Activated CD4-positive, alpha-beta T cell treated with anti-CD3 and anti-CD28 coated beads, Interleukin-2, amount 50 U/mL, for 4 hours (primary cell): ENCODE measurements around the gene ALG8.

Source experiments
- DNase-seq, 2 experiments: peaks; one replicate each; pipeline ENCODE4 v3.0.0-alpha.2; 2020

Gene ALG8

DNA sequence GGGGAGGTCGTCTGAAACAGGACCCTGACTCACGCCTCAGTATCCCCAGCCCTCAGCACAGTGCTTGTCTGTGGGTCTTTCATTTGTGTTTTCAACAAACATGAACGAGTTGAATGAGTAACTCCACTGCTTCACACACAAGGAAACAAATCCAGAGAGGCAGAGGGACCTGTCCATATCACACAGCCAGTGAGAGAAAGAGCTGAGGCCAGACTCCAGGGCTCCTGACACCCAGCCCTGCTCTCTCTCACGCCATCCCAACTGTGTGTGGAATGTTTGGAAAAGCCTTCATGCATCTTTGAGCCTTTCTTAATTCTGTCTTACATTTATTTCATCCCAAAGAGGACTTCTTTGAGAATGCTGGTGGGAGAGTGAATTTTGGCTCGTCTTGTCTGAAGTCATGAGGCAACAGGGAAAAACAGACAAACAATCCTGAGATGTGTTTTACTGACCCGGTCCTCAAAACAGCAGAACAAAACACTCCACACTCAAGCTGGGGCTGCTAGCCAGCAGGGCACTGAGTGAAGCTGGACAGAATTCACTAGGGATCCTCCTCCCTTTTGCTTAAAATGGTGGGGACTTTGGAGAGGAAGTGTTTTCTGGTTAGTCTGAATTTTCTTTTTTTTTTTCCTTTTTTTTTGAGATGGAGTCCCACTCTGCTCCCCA, 19.7 kb upstream of the ALG8 start:
- DNase-seq: no peak

GRCh38 chr11:78156127-78156844, 16.9 kb upstream of the ALG8 start:
- DNase-seq: no peak

DNA sequence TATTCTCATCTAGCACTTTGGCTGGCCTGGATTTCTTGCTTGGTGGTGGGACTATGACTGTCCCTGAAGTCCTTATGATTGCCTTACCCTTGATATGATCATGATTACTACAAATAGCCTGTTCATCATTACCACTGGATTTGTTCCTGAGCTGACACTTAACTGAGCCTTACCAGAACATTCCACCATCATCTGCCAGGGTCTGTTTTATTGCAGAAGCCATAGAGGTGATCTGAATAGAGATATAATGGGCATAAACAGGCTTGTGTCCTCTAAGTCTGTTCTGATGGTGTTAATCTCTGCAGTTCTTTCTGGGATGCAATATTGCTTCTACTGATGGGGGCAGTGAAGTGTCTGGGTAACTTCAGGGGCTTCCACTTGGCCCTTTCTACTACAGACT, 12.4 kb upstream of the ALG8 start:
- DNase-seq: no peak

GRCh38 chr11:78150754-78151153, 11.3 kb upstream of the ALG8 start:
- DNase-seq: no peak

DNA sequence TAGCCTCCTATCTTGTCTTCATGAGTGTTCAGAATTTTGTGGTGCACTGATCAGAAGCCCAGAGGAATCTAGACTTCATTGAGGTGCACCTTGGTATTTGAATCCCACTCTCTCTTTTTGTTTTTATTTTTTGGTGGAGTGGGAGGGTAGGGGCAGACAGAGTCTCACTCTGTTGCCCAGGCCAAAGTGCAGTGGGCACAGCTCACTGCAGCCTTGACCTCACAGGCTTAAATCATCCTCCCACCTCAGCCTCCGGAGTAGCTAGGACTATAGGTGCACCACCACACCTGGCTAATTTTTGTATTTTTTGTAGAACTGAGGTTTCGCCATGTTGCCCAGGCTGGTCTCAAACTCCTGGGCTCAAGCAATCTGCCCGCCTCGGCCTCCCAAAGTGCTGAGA, 10.9 kb upstream of the ALG8 start:
- DNase-seq: no peak

DNA sequence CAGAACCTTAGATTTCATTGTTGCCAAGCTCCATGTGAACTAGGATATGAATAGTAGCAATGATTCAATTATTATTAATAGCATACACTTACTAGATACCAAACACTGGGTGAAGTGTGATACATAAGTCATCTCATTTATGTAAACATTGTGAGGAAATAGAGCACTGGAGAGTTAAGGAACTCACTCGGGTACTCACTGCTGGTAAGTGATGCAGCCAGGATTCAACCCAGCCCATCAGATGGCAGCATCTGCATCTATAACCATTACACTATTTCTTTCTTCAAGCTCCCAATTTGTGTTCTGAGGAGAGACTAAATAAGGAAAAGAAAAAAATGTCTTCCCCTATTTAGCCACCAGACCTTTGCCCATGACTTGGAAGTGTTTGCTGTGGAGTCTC, 10.2 kb upstream of the ALG8 start:
- no peak for DNase-seq

DNA sequence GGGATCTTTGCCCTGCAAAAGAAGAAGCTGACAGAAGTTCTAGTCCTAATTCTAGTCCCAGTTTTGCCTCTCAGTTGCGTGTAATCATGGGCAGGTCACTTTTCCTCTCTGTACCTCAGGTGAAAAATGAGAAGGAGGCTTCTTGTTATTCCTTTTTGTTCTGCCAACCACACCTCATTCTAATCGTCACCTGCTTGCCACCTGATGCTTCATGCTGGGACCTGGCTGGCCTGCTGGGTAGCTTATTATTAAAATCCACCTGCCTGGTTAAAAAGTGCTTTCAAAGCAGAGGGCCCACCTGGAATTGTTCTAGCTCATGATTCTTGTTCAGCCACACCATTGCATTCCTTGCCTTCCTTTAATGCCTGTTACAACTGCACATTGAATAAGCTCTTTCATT, 8.4 kb upstream of the ALG8 start:
- DNase-seq: no peak

DNA sequence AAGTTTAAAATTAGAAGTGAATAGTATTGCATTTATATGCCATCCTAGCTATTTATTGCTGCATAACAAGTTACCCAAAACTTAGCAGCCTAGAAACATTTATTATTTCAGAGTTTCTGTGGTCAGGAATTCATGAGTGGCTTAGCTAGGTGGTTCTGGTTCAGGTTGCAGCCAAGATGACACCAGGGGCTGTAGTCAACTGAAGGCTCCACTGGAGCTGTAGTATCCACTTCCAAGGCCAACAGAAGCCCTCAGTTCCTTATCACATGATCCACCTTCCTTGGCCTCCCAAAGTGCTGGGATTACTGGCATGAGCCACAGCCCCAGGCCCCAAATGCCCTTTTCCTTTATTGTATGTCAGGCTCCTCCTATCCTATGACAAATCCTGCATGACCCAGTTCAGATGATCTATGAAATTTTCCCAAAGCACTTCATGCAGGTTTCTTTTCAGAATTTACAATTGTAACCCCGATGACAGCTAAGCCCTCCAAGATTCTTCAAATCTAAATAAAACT, 6.1 kb upstream of the ALG8 start:
- no peak for DNase-seq

DNA sequence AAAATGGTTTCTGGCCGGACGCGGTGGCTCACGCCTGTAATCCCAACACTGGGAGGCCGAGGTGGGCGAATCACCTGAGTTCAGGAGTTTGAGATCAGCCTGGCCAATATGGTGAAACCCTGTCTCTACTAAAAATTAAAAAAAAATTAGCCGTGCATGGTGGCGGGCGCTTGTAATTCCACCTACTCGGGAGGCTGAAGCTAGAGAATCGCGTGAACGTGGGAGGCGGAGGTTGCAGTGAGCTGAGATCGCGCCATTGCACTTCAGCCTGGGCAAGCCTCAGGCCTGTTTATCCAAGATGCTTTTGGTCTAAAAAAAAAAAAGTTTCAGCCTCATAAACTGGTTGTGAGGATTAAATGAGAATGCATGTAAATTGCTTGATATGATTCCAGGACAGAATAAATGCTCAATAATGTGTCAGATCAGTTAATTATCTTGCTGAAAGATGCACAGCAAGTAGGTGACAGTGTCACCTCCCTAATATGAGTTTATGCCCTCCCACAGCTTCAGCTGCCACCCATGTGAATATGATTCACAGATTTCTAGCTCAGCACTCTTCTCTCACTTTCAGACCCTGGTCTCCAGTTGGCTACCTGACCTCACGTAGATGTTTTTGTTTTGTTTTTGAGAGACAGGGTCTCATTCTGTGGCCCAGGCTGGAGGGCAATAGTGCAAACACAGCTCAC, 1.1 kb upstream of the ALG8 start:
- DNase-seq: no peak

DNA sequence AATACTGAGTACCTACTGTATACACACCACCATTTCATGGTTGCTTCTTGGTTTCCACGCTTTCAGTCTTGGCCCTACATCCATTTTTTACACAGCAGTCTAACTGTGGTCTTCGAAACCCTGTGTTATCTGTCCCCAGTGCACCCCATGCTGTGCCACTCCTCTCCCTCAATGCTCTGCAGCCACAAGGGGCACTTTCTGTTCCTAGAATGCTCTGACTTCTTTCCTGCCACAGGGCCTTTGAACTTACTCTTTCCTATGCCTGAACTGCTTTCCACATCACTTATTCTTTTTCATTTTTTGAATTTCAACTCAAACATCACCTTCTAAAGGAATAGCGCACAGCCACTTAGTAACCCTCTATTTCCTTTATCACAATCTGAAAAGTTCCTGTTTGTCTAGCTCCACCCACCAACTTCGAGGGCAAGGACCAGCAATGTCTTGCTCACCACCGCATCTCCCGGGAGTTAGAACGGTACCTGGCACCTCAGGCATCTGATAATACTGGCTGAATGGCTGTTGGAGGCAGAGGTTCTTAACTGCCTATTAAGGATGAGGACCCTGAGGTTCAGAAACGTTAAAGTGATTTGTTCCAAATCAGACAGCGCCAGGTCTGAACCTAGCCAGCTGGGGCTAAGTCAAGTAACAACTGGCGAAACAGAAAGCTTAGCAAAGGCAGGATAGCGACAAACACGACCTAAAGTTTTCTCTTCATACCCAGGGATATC, 568 bp downstream of the ALG8 start:
- peak; percentile 34 to 46 for DNase-seq

DNA sequence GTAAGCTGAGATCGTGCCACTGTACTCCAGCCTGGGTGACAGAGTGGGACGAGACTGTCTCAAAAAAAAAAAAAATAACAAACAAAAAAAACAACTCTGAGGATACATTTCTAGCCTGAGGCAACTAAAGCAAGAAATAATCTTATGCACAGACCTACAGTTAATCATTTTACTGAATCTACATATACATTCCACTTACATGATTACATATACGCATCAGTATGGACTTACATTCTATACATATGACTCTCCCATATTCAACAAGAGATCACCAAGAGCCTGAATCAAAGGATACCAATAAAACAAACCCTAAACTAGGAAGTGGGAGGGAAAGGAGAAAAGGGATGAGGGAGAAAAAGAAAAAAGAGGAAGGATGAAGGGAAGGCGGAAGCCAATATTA, 1.1 kb downstream of the ALG8 start:
- no peak for DNase-seq

GRCh38 chr11:78132475-78132874, 7.0 kb downstream of the ALG8 start:
- no peak for DNase-seq

- no peak for DNase-seq
Measured at GRCh38 chr11:78131956-78132355, 7.5 kb downstream of the ALG8 start.

DNA sequence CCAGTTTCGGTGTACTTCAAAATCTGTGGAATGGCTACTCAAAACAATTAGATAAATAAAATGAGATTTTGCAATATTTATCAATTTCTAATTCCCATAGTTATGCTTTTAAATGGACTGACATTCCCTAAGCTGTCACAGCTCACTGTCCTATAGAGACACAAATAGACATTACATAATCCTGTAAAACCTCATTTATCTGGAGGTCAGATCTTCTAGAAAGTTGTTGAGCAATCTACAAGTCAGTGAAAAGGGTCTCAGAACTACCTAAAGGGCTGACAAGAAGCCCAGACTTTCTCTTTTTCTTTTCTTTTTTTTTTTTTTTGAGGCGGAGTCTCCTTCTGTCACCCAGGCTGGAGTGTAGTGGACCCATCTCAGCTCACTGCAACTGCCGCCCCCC, 12.0 kb downstream of the ALG8 start:
- no peak for DNase-seq

DNA sequence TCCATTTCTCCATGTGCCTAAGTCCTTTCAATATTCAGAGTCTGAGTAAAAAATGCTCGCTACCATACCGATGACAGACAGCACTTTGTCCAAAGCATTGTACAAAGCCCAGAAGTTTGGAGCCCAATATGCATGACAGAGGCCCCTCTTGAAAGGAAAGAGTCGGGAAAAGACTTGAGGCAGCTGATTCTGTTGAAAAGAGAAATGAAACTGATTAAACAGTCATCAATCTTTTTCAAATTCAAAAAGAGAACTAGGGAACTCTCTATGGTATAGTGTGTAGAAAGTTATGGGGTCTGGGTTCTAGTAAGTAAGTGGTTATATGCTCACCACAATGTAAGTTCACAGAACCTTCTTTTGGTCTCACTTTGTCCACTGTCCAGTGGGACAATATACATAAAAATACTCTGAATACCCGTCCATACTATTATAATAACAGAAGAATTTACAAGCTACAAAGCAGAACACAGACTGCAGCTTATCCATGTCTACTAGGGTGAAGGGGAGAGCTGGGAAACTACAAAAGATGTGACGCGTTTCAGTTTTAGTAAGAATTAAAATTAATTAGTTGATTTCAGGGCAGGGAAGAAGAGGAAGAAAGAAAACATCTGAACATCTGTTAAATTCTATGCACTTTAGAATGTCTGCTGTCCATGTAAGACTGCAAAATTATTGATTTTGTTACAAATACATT, 26.7 kb downstream of the ALG8 start:
- no peak for DNase-seq

- DNase-seq: no peak
Measured at GRCh38 chr11:78111298-78111697, 28.1 kb downstream of the ALG8 start.

GRCh38 chr11:78110830-78111229, 28.6 kb downstream of the ALG8 start:
- DNase-seq: no peak

DNA sequence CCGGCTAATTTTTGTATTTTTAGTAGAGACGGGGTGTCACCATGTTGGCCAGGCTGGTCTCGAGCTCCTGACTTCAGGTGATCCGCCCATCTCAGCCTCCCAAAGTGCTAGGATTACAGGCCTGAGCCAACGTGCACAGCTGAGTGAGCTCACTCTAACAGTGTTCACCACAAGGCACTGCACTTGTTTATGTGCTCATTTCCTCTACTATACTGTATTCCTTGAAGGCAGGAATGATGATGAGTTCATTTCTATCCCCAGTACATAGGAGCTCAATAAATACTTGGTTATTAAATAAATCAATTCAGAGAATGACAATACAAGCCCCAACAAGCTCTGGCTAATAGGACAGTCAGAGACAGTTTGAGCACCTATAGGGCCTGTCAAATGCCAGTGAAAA, 29.1 kb downstream of the ALG8 start:
- DNase-seq: no peak

GRCh38 chr11:78109081-78110015, 30.1 kb downstream of the ALG8 start:
- no peak for DNase-seq

DNA sequence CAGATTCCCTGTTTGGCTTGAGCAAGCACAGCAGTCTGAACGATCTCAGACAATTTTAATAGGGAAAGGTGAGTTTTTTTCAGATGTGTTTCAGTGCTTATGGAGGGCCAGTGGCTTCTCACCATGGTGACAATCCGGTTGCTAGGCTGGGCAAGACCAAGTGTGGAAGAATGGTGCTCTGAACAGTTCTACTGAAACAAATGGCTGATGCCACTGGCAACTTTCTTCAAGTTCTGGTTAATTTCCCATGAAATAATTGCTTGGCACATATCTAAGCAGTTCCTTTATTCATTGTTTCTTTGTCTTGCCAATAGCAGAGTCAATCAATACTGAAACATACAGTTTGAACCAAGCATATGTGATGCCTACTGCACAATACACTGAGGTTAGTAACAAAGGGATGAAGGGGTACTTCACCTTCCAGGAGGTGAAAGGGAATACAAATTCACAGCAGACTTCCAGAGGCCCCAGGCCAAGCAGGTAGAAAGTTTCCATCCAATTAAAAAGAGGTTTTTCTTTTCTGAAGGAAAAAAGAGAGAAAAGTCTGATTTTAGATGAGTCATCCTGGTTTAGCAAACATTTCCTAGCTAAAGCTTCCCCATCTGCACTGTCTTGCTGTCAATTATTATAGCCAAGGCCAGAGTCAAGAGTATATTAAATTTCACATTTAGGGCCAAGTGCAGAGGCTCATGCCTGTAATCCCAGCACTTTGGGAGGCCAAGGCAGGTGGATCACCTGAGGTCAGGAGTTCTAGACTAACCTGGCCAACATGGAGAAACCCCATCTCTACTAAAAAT, 38.6 kb downstream of the ALG8 start:
- DNase-seq: no peak

- DNase-seq: no peak
Measured at GRCh38 chr11:78100261-78100660, 39.2 kb downstream of the ALG8 start.
